GM12878 (cell line): ENCODE results near the gene GTF2IRD1. TPM values are rescaled to one million over a fixed set of nuclear protein-coding genes. Genes with fewer than 3 reads are reported as not detected.

Source experiments
- ATAC-seq: fragments of 200-7000 bp; cut with Tn5 transposase; 3 replicates; pipeline ENCODE4 v1.9.1; 2020; ENCODE audit warnings: mild to moderate bottlenecking, moderate library complexity
- BruUV-seq: library from RNA; stranded (reverse); fragments of 400-500 nt; replicated peaks from 2 replicates; lab custom pipeline; 2021; lab: Mats Ljungman, UMichigan
- CTCF ChIA-PET: fragments of 300-600 bp; sonication (Branson Sonifier 250); formaldehyde crosslinking; extraction: SDS; loops from one replicate; lab custom pipeline; 2021; ENCODE audit warnings: inconsistent platforms; lab: Yijun Ruan, JAX
- POLR2A ChIA-PET: fragments of 350-600 bp; formaldehyde crosslinking; extraction: SDS; loops from one replicate; lab custom pipeline; 2021; ENCODE audit warnings: inconsistent platforms; lab: Charles Lee
- RAD21 ChIA-PET: fragments of 300-600 bp; sonication (Branson Sonifier 250); formaldehyde crosslinking; loops from one replicate; lab custom pipeline; 2023; ENCODE audit warnings: antibody characterized with exemption; ENCODE audit not compliant: unreplicated experiment; lab: Charles Lee
- SMC1A ChIA-PET: fragments of 300-600 bp; sonication (Branson Sonifier 250); formaldehyde crosslinking; loops from one replicate; lab custom pipeline; 2023; ENCODE audit not compliant: unreplicated experiment, uncharacterized antibody; lab: Charles Lee
- DNase-seq: peaks from one replicate; pipeline ENCODE4 v3.0.0-alpha.2; 2011; ENCODE audit warnings: low read depth, low spot score
- FAIRE-seq: peaks from 3 replicates; lab custom pipeline; 2011; peaks lifted over from hg19 to GRCh38; lab: Jason Lieb, UNC
- H2AFZ ChIP-seq: 2 replicates; pipeline ENCODE4 v1.6.0; 2011; ENCODE audit warnings: low read depth, low read length, control low read depth; ENCODE audit not compliant: control insufficient read depth
- H3K27ac ChIP-seq: 2 replicates; pipeline ENCODE4 v1.5.1; 2011; ENCODE audit warnings: control low read depth; ENCODE audit not compliant: control insufficient read depth, insufficient read depth
- H3K27me3 ChIP-seq, 2 experiments: replicated peaks in 1 of 2; 2 replicates each; pipeline versions ENCODE4 v1.6.0 to v1.6.1; 2011; ENCODE audit warnings: low read length in 1 of 2; ENCODE audit not compliant: control insufficient read depth in 2 of 2, insufficient read depth in 2 of 2
- H3K36me3 ChIP-seq, 2 experiments: 2 replicates each; pipeline ENCODE4 v1.5.1; 2011; ENCODE audit warnings: low read length in 1 of 2; ENCODE audit not compliant: control insufficient read depth in 2 of 2, insufficient read depth in 2 of 2
- H3K4me1 ChIP-seq: 2 replicates; pipeline ENCODE4 v1.6.1; 2011; ENCODE audit warnings: mild to moderate bottlenecking, low read length, moderate library complexity, mixed read lengths; ENCODE audit not compliant: control insufficient read depth, insufficient read depth
- H3K4me2 ChIP-seq: 2 replicates; pipeline ENCODE4 v1.6.0; 2011; ENCODE audit warnings: control low read depth; ENCODE audit not compliant: control insufficient read depth, insufficient read depth
- H3K4me3 ChIP-seq: fragments of 200-600 bp; sonication (generic); 2 replicates; pipeline ENCODE4 v1.5.1; 2016
- H3K79me2 ChIP-seq: 2 replicates; pipeline ENCODE4 v1.6.0; 2011; ENCODE audit warnings: low read length; ENCODE audit not compliant: control insufficient read depth, insufficient read depth
- H3K9ac ChIP-seq: 2 replicates; pipeline ENCODE4 v1.8.0; 2011; ENCODE audit warnings: low read length, control low read depth, mixed read lengths; ENCODE audit not compliant: control insufficient read depth, insufficient read depth
- H3K9me3 ChIP-seq: replicated peaks from 3 replicates; pipeline ENCODE4 v1.5.1; 2011; ENCODE audit warnings: mild to moderate bottlenecking, low read length; ENCODE audit not compliant: control insufficient read depth, insufficient read depth
- H4K20me1 ChIP-seq: 2 replicates; pipeline ENCODE4 v1.6.0; 2011; ENCODE audit not compliant: control insufficient read depth, insufficient read depth
- LARP7 ChIP-seq: fragments of 450-650 bp; IDR thresholded peaks from 2 replicates; pipeline ENCODE4 v1.6.1; 2017; ENCODE audit warnings: mild to moderate bottlenecking
- MEF2B ChIP-seq: fragments of 450-650 bp; IDR thresholded peaks from 2 replicates; pipeline ENCODE4 v1.6.1; 2018; ENCODE audit warnings: mild to moderate bottlenecking, moderate library complexity; ENCODE audit not compliant: partially characterized antibody, poor library complexity, severe bottlenecking
- RAD21 ChIP-seq: IDR thresholded peaks from 2 replicates; pipeline ENCODE4 v1.6.1; 2011; ENCODE audit warnings: mild to moderate bottlenecking, low read depth, low read length, moderate library complexity; ENCODE audit not compliant: insufficient read depth
- SMC3 ChIP-seq: IDR thresholded peaks from 2 replicates; pipeline ENCODE4 v1.6.1; 2011; ENCODE audit warnings: low read length, improper control_type of control experiment, borderline replicate concordance
- SRF ChIP-seq, 2 experiments: IDR thresholded peaks; 2 replicates each; pipeline ENCODE4 v1.6.1; 2011; ENCODE audit warnings: low read depth in 2 of 2, low read length in 2 of 2, mild to moderate bottlenecking in 1 of 2, moderate library complexity in 1 of 2
- ZNF384 ChIP-seq: IDR thresholded peaks from 2 replicates; pipeline ENCODE4 v1.6.1; 2012; ENCODE audit warnings: low read depth, mild to moderate bottlenecking, low read length, improper control_type of control experiment, borderline replicate concordance
- WGBS: methylation state at CpG from one replicate; pipeline ENCODE4 v1.1.6; 2016; ENCODE audit warnings: low lambda C conversion rate; ENCODE audit not compliant: insufficient replicate concordance, insufficient coverage; ENCODE audit errors: missing lambda C conversion rate; 5-methylcytosine and 5-hydroxymethylcytosine counted together
- in situ Hi-C: fragments of 300-500 bp; cut with MboI; formaldehyde crosslinking; loops from 9 replicates; pipeline ENCODE4 v1.14.3; 2018; ENCODE audit warnings: mixed read lengths
- intact Hi-C: fragments of 100-400 bp; cut with micrococcal nuclease; formaldehyde crosslinking; loops from one replicate; pipeline ENCODE4 v1.14.2; 2022; ENCODE audit not compliant: unreplicated experiment
- polyA plus RNA-seq, 11 experiments: library from polyadenylated mRNA; depleted of rRNA in 4 of 11; unstranded in 6 of 11; stranded (reverse) in 5 of 11; fragments of >200 nt; fragmentation: Nextera tagmentation in 4 of 11; fragmentation: Illumina TruSeq in 1 of 11; extraction: Ambion mirVana in 4 of 11; extraction: Trizol in 1 of 11; gene quantifications; 1 replicate in 1 of 11; 2 replicates in 10 of 11; pipeline versions ENCODE4 v1.2.1 to v1.2.3, GENCODE V29; 2011 to 2016; ENCODE audit warnings: inconsistent platforms in 2 of 11, missing spikeins in 2 of 11, low read depth in 1 of 11
- total RNA-seq, 4 experiments: library from RNA; depleted of rRNA in 3 of 4; stranded (reverse); fragments of >200 nt in 3 of 4; fragmentation: Illumina TruSeq in 1 of 4; extraction: Trizol in 1 of 4; gene quantifications; 2 replicates each; pipeline versions ENCODE4 v1.2.1 to v1.2.3, GENCODE V29; 2013 to 2021
- TF ChIP-seq, protein P1 (sequence below), 3 experiments: IDR thresholded peaks in 2 of 3; conservative IDR thresholded peaks in 1 of 3; 2 replicates each; pipeline ENCODE4 v1.5.1; 2011; ENCODE audit warnings: low read depth in 3 of 3, low read length in 3 of 3, mild to moderate bottlenecking in 3 of 3, control low read depth in 2 of 3, moderate library complexity in 2 of 3, inconsistent platforms in 1 of 3, mixed read lengths in 1 of 3; ENCODE audit not compliant: control insufficient read depth in 2 of 3, insufficient read depth in 1 of 3; ENCODE audit errors: extremely low read depth in 1 of 3

GTF2IRD1 gene
- total and polyA plus RNA-seq, 10 of the 15 experiments (the other 5 are each of a cell fraction or from before 2014, with no cell fraction given) = 0.48 to 3.0 (median 1.3) TPM

- Histone ChIP-seq H3K9me3 (no peaks in the 10 kb centered on the region), H3K4me2 (no peak overlapping the region), H3K27ac (no peak overlapping the region), H3K4me3 (no peak overlapping the region), H3K4me1 (no peaks in the 10 kb centered on the region), H4K20me1 (no peaks in the 10 kb centered on the region), H3K36me3 (no peaks in the 10 kb centered on the region), H3K27me3 (no peaks in the 10 kb centered on the region), H2AFZ (no peak overlapping the region), H3K79me2 (no peaks in the 10 kb centered on the region), H3K9ac (no peak overlapping the region)
- no TSS peak for BruUV-seq
- WGBS = 0% methylated on average over 2 of the region's 3 CpGs
- intact Hi-C loops = no loop called here
- ChIA-PET POLR2A (interaction anchor here (0.6 kb wide), 1 partner anchor 10 kb away, joined by 6 read pairs; no protein-coding TSS in a partner anchor), RAD21 (interaction anchor here (0.6 kb wide), 1 partner anchor 21 kb away, joined by 4 read pairs; no protein-coding TSS in a partner anchor), SMC1A (interaction anchor here (0.9 to 1.5 kb wide), 2 partner anchors 9 to 69 kb away, joined by 3 read pairs; no protein-coding TSS in a partner anchor), CTCF (interaction anchor here (0.6 to 1.1 kb wide), 7 partner anchors 8 to 340 kb away, joined by 3 to 4 read pairs (median 3); no protein-coding TSS in a partner anchor)
- ATAC-seq = peak; percentile 17; the same call in 2 of the 3 replicates
- DNase-seq = no peak
- no peak for FAIRE-seq
- in situ Hi-C loops = no loop called here
- TF ChIP-seq, protein P1, sequence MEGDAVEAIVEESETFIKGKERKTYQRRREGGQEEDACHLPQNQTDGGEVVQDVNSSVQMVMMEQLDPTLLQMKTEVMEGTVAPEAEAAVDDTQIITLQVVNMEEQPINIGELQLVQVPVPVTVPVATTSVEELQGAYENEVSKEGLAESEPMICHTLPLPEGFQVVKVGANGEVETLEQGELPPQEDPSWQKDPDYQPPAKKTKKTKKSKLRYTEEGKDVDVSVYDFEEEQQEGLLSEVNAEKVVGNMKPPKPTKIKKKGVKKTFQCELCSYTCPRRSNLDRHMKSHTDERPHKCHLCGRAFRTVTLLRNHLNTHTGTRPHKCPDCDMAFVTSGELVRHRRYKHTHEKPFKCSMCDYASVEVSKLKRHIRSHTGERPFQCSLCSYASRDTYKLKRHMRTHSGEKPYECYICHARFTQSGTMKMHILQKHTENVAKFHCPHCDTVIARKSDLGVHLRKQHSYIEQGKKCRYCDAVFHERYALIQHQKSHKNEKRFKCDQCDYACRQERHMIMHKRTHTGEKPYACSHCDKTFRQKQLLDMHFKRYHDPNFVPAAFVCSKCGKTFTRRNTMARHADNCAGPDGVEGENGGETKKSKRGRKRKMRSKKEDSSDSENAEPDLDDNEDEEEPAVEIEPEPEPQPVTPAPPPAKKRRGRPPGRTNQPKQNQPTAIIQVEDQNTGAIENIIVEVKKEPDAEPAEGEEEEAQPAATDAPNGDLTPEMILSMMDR (IDR thresholded peaks at IDR 0.05 in 2 of 3, conservative IDR thresholded peaks at IDR 0.05 in 1 of 3; ENCODE audit: control insufficient read depth in 2 of 3, extremely low read depth in 1 of 3, insufficient read depth in 1 of 3, low read depth in 3 of 3, low read length in 3 of 3) = peak in 1 of 3 experiments; percentile 40; a peak in 1 of 6 replicates
- TF ChIP-seq ZNF384 (peak; percentile 58), LARP7 (no peak), MEF2B (peak; percentile 40), SMC3 (peak; percentile 34; the same call in 1 of the 2 replicates), RAD21 (peak; percentile 48), SRF (IDR thresholded peaks at IDR 0.05; ENCODE audit: low read depth in 2 of 2, low read length in 2 of 2) (no peak)
- TF ChIP-seq, all 136 proteins: peak for 5
Observed at GRCh38 chr7:74625446-74625845, 171.7 kb downstream of the GTF2IRD1 start.
